HT1080 (cell line): ENCODE results near the gene NEK1. TPM values are rescaled to one million over a fixed set of nuclear protein-coding genes. Genes with fewer than 3 reads are reported as not detected.
"Not testable (repeated sequence)": the region's sequence is repeated elsewhere in the genome, so short reads cannot be mapped to it uniquely, and the experiment has no call there.

ENCODE experiments used
- DNase-seq: peaks from one replicate; pipeline ENCODE4 v3.0.0-alpha.2; 2015; ENCODE audit warnings: low read depth
- total RNA-seq: library from RNA; depleted of rRNA; stranded (reverse); fragments of >200 nt; shearing (Covaris generic); gene quantifications from 2 replicates; pipeline ENCODE4 v1.2.3, GENCODE V29; 2014

NEK1 gene
- total RNA-seq, 1 experiment from 2014 or later, result 4.4 TPM

DNA sequence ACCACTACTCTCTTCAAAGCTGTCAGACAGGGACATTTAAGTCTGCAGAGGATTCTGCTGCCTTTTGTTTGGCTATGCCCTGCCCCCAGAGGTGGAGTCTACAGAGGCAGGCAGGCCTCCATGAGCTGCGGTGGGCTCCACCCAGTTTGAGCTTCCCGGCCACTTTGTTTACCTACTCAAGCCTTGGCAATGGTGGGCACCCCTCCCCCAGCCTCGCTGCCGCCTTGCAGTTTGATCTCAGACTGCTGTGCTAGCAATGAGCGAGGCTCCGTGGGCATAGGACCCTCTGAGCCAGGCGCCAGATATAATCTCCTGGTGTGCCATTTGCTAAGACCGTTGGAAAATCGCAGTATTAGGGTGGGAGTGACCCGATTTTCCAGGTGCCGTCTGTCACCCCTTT is 112.5 kb downstream of the NEK1 start:
- DNase-seq, result not testable (repeated sequence)

DNA sequence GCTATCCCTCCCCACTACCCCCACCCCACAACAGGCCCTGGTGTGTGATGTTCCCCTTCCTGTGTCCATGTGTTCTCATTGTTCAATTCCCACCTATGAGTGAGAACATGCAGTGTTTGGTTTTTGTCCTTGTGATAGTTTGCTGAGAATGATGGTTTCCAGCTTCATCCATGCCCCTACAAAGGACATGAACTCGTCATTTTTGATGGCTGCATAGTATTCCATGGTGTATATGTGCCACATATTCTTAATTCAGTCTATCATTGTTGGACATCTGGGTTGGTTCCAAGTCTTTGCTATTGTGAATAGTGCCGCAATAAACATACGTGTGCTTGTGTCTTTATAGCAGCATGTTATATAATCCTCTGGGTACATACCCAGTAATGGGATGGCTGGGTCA is 118.1 kb downstream of the NEK1 start:
- not testable (repeated sequence) for DNase-seq

DNA sequence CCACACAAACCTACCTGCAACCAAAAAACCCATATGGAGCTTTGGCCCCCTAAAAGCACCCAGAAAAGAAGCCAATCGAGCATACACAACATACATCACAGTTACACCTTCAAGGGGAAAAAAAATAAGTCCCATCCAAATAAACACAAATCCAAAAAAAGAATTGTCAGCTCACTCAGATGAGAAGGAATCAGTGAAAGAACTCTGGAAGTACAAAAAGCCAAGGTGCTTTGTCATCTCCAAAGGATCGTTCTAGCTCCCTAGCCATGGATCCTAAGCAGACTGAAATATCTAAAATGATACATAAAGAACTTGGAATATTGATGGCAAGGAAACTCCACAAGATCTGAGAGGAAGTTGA is 119.2 kb downstream of the NEK1 start:
- DNase-seq, result no peak

DNA sequence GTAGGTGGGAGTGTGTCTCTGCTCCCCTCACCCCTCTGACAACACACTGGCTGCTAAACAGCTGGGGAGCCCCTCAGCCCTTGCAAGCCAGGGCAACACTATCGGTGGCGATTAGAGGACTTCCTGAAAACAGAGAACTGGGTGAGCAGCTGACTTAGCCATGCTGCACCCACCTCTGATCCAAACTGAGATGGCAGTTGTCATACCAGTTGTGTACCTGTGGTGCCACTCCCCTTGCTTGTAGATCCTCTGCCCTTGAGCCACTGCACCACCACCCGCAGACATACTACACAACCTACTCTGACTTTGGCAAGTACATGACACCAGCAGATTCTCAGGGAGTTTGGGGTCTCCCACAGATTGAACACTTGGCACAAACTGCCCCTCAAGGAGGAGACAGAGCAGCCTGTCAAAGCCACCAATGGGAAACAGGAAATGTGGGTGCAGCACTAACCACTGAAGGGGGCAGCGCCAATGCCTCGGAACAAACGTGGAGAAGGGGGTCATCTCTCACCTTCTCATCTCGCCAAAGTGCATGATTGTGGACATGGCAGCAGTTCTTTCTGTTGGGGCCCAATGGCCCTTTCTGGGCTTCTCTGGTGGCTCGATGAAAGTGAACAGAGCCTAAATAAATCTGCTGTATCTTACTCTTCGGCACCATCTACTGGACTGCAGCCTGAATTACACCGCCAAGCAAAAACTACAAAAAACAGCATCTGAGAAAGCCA is 119.8 kb downstream of the NEK1 start:
- DNase-seq, result peak; percentile 59

DNA sequence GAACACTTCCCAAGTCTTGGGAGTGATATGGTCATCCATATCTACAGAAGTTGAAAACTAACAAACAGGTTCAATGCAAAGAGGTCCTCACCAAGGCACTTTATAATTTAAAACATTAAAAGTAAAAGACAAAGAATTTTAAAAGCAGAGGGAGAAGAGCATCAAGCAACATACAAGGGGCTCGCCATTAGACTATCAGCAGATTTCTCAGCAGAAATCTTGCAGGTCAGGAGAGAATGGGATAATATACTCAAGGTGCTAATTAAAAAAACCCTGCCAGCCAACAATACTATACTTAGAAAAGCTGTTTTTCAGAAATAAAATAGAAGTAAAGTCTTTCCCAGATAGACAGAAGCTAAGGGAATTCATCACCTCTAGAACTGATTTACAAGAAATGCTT is 121.2 kb downstream of the NEK1 start:
- DNase-seq, result no peak

DNA sequence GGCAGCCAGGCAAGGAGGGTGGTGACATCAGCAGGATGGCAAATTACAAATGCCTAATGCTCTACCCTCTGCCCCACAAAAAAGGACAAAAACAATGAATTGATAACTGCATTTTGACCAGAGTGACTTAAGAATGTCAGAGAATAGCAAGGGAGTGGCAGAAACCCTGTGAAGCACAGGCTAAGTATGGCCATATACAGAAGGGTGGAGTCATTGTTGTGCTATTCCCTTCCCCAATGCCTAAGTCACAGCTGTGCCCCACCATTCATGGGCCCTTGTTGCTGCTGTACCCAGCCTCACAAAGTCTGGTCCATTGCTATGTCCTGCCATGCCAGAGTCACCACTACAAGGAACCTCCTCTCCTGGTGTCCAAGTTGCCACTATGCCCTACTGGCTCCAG is 123.1 kb downstream of the NEK1 start:
- no peak for DNase-seq

DNA sequence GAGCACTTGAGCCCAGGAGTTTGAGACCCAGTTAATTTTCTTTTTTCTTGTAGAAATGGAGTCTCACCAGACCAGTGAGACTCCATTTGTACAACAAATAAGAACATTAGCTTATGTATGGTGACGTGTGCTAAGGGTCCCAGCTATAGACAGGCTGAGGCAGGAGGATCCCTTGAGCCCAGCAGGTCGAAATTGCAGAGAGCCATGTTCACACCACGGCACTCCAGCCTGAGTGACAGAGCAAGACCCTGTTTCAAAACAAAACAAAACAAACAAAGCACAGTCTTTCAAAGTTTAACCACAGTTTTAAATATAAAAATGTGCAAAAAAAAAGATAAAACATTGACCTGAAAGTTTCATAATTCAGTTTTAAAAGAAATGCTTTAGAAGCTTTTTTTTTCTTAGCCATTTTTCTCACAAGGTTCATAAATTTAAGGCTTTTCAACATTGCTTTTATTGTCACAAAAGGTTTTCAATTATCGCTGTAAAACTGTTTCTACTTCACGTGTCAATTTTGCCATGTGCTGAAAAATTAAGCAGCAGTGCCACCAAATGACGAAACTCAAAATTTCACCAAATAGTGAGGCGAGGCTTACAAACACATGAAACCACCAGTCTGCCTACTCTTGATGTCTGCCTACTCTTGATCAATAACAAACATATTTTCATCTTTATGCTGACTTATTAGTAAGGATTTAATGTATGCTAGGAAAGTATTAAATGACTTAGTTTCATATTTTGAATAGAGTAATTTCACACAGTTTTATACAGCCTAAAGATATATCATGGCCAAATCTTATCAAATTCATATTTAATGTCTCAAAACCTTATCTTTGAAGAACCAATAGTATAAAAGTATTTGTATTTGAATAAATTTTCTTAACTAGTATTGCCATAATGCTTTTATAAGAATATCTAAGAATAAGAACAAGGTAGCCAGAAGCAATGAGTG is 126.3 kb downstream of the NEK1 start:
- peak; percentile 49 for DNase-seq

DNA sequence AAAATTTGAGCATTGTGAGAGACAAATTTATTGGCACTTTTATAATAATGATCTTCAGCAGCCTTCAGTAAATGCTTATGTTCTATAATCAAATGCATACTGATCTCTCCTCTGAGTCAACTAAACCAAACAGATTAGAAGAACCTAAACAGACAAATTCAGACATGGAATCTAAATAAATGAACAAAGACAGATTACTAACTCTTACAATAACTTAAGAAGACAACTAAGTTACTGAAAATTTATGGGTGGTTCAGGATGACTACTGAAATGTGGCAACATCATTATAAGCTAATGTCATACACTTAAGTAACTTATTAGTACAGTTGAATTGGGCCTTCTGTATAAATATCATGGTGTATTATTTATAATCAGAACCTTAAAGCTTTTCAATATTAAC is 127.3 kb downstream of the NEK1 start:
- no peak for DNase-seq

DNA sequence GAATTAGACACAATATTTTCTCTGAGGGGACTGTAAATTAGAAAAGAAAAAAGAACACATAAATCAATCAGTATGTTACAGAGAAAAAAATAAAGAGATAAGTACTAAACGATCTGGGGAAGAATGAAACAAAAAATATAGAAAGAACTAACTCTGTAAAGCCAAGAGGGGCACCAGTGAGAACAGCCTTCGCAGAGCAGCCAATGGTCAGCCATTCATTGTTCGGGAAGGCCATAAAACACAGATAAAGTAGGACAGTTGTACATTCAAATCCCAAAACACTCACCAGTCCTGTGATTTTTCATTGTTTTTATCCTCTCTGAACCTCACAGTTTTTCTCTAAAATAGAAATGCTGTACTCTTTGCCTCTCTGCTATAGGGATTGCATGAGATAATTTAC is 127.9 kb downstream of the NEK1 start:
- no peak for DNase-seq

DNA sequence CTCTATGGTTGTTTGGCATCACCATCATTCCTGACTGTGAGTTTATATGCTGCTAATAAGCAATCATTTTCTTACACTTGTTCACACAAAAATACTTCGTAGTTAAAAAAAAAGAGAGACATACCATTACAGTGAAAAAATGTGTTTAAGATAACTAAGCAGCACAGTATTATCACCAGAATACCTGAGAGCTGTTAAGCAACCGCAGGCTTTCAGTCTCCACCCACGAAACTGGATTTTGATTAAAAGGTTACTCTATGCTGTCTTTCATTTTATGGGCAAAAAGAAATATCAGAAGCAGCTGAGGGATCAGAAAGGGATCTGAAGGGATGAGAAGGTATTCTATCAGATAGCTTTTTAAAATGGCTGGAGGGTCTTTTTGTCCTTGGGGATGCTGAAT is 148.3 kb downstream of the NEK1 start:
- DNase-seq, result no peak

DNA sequence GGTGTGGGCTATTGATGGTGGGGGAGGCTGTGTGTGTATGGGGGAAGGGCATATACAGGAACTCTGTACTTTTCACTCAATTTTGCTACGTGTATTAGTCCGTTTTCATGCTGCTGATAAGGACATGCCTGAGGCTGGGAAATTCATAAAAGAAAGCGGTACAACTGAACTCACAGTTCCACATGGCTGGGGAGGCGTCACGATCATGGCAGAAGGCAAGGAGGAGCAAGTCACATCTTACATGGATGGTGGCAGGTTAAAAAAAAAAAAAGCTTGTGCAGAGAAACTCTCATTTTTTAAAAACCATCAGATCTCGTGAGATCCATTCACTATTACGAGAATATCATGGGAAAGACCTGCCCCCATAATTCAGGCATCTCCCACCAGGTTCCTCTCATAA is 152.3 kb downstream of the NEK1 start:
- DNase-seq, result no peak

DNA sequence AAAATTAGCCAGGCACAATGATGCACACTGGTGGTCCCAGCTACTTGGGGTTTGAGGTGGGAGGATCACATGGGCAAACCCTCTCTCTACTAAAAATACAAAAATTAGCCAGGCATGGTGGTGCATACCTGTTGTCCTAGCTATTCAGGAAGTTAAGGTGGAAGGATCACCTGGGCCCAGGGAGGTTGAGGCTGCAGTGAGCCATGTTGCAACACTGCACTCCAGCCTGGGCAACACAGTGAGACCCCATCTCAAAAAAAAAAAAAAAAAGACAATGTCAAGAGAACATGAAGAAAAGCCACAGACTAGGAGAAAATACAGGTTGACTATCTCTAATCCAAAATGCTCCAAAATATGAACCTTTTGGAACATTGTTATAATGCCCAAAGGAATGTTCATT is 153.8 kb downstream of the NEK1 start:
- no peak for DNase-seq

DNA sequence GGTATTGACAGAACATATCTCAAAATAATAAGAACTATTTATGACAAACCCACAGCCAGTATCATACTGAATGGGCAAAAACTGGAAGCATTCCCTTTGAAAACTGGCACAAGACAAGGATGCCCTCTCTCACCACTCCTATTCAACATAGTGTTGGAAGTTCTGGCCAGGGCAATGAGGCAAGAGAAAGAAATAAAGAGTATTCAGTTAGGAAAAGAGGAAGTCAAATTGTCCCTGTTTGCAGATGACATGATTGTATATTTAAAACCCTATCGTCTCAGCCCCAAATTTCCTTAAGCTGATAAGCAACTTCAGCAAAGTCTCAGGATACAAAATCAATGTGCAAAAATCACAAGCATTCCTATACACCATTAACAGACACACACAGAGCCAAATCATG is 159.7 kb downstream of the NEK1 start:
- not testable (repeated sequence) for DNase-seq

DNA sequence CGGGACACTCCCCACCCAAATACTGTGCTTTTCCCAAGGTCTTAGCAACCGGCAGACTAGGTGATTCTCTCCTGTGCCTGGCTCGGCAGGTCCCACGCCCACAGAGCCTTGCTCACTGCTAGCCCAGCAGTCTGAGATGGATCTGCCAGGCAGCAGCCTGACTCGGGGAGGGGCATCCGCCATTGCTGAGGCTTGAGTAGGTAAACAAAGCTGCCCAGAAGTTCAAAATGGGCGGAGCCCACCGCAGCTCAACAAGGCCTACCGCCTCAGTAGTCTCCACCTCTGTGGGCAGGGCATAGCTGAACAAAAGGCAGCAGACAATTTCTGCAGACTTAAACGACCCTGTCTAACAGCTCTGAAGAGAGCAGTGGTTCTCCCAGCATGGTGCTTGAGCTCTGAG is 163.4 kb downstream of the NEK1 start:
- DNase-seq, result not testable (repeated sequence)

DNA sequence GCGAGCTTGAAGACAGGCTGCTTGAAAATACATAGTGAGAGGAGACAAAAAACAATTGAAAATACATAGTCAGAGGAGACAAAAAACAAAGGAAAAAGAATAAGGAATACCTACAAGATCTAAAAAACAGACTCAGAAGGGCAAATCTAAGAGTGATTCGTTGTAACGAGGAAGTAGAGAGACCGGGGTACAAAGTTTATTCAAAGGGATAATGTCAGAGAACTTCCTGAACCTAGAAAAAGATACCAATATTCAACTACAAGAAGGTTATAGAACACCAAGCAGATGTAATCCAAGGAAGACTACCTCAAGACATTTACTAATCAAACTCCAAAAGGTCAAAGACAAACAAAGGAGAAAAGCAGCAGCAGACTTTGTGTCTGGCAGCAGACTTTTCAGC is 165.6 kb downstream of the NEK1 start:
- DNase-seq, result no peak

DNA sequence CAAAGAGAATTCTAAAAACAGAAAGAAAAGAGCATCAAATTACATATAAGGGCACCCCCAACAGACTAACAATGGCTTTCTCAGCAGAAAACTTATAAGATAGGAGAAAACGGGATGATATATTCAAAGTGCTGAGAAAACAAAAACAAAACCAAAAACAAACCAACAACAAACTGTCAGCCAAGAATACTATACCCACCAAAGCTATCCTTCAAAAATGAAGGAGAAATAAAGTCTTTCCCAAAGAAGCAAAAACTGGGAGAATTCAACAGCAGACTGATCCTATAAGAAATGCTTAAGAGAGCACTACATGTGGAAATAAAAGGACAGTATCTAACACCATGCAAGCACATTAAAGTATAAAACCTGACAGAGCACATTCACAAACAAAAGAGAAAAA is 168.6 kb downstream of the NEK1 start:
- DNase-seq, result no peak

DNA sequence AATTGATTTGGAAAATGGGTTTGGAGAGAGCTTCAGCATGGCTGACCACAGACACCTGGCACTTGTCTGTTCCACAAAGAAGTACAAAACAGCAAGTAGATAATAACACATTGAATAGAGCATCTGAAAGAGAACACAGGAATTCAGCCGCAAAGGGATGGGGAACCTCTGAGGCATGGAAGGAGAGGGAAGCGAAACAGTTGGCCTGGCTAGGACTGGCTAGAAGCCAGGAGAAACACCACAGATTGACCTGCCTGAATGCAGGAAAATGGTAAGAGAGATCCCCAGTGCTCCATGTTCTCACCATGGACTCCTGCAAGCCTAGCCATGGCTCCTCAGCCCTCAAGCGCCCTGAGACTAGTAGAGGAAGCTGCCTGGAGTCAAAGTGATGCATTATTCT is 171.9 kb downstream of the NEK1 start:
- no peak for DNase-seq

DNA sequence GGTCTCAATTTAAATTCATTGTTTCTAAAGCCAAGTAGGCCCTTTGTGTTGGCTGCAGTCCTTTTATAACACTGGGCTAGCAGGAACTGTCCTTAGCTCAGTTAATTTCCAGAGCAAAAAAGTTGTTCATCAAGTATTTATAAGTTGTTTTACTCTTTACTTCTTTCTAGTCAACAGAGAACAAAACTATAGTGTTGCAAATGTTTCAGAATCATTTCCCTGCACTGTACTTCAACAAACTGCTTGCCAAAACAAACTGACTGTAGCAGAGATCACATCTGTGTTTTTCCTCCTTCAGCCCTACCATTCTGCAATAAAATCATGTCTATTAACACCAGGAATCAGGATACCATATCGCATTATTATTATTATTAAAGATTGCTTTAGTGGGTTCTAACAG is 173.1 kb downstream of the NEK1 start:
- no peak for DNase-seq

DNA sequence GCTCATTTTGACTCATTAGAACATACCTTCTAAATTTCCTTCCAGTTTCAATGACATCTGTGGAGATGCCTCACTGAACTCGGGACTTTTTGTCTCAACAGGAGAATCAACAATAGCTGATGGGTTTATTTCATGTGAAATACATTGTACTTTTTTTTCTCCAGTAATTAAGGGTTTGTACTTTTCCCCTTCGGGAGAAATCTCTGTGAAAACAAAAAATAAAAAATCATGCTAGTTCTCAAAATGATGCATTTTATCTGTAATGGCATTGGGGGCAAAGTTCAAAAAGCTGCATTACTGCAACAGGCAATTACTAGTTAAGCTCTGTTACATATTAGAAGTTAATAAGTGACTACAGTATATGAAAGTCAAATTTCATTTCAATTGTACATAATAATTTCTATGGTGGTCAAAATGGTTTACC is 174.3 kb downstream of the NEK1 start:
- DNase-seq, result no peak

DNA sequence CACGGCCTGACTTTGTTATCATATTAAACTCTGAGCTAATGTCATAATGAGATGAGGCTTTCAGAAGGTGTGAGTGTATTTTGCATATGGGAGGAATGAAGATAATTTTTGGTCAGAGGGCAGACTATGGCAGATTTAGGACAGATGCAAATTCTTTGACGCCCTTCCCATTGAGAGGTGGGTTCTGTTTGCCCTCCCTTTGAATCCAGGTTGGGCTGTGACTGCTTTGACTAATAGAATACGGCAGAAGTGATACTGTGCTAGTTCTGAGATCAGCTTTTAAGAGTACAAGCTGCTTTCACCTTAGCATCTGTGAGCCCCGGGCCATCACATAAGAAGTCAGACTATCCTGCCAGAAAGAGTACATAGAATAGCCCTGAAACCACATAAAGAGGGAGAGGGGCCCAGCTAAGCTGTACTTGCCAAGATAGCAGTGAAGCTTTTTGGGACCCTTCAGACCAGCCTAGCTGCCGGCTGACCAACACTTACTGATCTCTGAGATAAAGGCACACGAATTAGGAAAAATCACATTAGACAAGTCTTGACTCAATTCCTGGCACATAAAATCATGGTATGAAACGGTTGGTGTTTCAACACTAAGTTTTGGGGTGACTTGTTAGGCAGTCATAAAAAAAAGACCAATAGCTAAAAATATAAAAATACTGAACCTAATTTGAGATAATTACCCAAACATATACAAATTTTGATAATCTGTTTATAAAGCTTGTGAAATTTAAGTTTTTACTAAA is 174.9 kb downstream of the NEK1 start:
- DNase-seq, result no peak

DNA sequence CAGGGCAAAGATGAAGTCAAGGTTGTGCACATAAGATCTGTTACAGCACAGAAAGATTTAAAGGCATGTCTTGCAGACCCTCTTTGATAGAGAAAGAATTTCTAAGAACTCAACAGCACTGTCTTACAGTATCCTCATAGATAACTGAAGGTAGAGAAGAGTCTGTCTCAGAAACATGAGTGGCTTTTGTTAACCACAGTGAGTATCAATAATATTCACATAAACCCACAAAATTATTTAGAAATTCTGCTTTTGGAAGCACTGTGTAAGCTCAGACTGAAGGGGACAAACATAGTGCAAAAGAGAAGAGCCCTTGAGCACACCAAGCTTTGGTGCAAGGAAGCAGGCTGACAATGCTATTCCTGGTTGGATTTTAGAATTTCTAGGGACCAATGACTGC is 175.6 kb downstream of the NEK1 start:
- no peak for DNase-seq

DNA sequence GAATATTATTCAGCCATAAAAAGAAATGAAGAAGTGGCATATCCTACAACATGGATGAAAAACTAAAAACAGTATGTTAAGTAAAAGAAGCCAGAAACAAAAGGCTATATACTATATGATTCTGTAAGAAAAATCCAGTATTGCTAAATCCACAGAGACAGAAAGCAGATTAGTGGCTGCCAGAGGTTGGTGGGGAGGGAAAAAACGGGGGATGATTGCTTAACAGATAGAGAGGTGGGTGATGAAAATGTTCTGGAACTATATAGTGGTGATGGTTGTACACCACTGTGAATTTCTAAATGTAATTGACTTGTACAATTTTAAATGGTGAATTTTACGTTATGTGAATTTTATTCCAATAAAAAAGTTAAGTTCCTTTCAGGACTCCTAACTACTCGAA is 184.0 kb downstream of the NEK1 start:
- no peak for DNase-seq
